ENCODE measurements around the gene TUBA1C. TPM values are rescaled to one million over a fixed set of nuclear protein-coding genes. Genes with fewer than 3 reads are reported as not detected.
"Not testable (repeated sequence)": the region's sequence is repeated elsewhere in the genome, so short reads cannot be mapped to it uniquely, and the experiment has no call there.

Gene TUBA1C
- total RNA-seq, 2 donors from 2014 or later, result 124 to 151 TPM

GRCh38 chr12:49232940-49233841 is 31.7 kb upstream of the TUBA1C start:
- DNase-seq (no peak), ATAC-seq (replicated peaks in 1 of 2) (no peak)
- Mint-ChIP-seq H3K4me1 (ENCODE audit: low read depth) (peaks cover 20% of the 10 kb centered on the region), H3K9me3 (no peaks in the 10 kb centered on the region), H3K4me3 (peak overlapping the region; percentile 30 to 88), H3K36me3 (ENCODE audit: insufficient read depth in 2 of 2) (no peaks in the 10 kb centered on the region), H3K27me3 (ENCODE audit: low read depth) (no peaks in the 10 kb centered on the region), H3K27ac (no peak overlapping the region)

DNA sequence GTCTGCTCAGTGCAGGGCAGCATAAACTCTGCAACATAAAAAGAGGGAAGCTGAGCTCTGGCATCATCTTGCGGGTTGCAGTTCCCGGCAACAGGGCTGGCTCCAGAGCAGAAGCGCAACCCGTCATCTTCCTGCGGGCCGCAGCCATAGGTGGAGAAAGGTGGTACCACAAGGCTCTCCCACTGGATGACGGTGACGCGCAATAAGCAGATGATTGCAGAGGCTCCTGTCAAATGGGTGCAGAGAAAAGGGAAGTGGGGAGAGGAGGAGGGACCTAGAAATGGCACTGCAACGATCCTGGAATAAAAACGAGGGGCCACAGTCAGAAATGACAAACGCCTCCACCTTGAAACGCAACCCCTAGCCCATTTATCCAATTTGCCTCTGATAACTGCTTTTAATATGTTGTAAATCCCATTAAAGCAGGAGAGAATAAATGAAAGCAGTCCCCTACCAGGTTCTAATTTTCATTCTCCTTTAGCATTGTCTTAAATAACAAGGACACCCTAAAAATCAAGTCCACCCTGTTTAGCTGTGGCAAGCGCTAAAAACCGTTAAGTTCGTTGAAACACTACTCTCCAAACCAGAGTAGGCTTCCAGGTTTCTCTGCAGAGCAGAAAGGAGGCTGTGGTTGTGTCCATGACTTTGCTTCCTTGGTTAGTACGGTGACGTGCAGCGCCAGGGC is 30.9 kb upstream of the TUBA1C start:
- no peaks in the 10 kb centered on the region for H3K9me3 Mint-ChIP-seq
- no peak overlapping the region for H3K27ac Mint-ChIP-seq
- ATAC-seq (replicated peaks in 1 of 2) (no peak), DNase-seq (peak in 1 of 2 donors; percentile 15)
- H3K4me1 Mint-ChIP-seq (ENCODE audit: low read depth), result peaks cover 20% of the 10 kb centered on the region
- no peaks in the 10 kb centered on the region for H3K27me3 Mint-ChIP-seq (ENCODE audit: low read depth)
- no peaks in the 10 kb centered on the region for H3K36me3 Mint-ChIP-seq (ENCODE audit: insufficient read depth in 2 of 2)
- H3K4me3 Mint-ChIP-seq, result peak overlapping the region; percentile 88 to 92

DNA sequence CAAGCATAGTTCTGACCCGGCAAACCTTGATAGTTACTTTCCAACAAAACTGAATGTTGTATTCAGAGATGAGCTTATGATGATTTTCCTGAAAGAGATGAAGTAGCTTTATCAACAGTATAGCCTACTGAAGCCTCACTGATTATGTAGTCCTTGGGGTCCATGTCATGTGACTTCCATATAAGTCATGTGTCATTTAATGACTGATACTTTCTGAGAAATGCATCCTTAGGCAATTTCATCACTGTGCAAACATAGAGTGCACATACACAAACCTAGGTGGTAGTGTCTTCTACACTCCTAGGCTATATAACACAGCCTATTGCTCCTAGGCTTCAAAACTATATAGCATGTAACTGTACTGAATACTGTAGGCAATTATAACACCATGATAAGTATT is 28.5 kb upstream of the TUBA1C start:
- DNase-seq, result no peak
- no peaks in the 10 kb centered on the region for H3K9me3 Mint-ChIP-seq
- H3K27ac Mint-ChIP-seq, result peak overlapping the region; percentile 80
- H3K4me3 Mint-ChIP-seq, result peak overlapping the region; percentile 4 to 59
- no peaks in the 10 kb centered on the region for H3K36me3 Mint-ChIP-seq (ENCODE audit: insufficient read depth in 2 of 2)
- peaks cover 20% of the 10 kb centered on the region for H3K4me1 Mint-ChIP-seq (ENCODE audit: low read depth)
- H3K27me3 Mint-ChIP-seq (ENCODE audit: low read depth), result no peaks in the 10 kb centered on the region
- ATAC-seq (replicated peaks in 1 of 2), result peak; percentile 41 to 59

DNA sequence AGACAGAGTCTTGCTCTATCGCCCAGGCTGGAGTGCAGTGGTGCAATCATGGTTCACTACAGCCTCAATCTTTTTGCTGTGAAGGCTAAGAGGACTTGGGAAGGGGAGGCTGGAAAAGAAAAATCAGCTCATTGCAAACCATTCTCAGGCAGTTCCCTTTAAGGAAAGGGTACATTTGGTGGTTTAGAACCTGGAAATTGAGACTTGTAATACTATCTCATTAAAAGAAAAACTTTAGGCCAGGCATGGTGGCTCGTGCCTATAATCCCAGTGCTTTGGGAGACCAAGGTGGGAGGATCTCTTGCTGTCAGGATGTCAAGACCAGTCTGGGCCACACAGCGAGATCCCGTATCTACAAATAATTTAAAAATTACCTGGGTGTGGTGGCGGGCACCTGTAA is 21.3 kb upstream of the TUBA1C start:
- DNase-seq, result no peak
- no peaks in the 10 kb centered on the region for H3K4me1 Mint-ChIP-seq (ENCODE audit: low read depth)
- no peaks in the 10 kb centered on the region for H3K27me3 Mint-ChIP-seq (ENCODE audit: low read depth)
- no peak overlapping the region for H3K4me3 Mint-ChIP-seq
- no peak overlapping the region for H3K27ac Mint-ChIP-seq
- no peak for ATAC-seq (replicated peaks in 1 of 2)
- H3K9me3 Mint-ChIP-seq, result no peaks in the 10 kb centered on the region
- H3K36me3 Mint-ChIP-seq (ENCODE audit: insufficient read depth in 2 of 2), result no peaks in the 10 kb centered on the region

DNA sequence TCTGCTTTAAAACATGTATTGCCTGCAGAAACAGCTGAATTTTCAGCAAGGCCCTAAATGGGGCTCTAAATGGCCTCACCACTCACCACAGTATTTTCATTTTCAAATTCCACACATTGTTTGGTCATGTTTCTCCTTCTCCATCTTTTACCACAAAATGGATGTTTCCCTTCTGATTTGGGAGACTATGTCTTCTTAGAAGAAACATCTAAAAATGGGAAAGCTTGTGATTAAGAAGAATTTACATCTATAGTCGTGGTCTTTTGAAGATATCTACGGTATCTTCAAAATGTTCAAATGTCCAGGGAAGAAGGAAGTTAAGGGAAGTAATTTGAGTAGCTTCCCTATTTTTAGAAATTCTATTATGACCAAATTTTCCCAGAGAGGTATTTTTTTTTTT is 20.7 kb upstream of the TUBA1C start:
- Mint-ChIP-seq H3K9me3 (no peaks in the 10 kb centered on the region), H3K27me3 (ENCODE audit: low read depth) (no peaks in the 10 kb centered on the region), H3K27ac (no peak overlapping the region), H3K36me3 (ENCODE audit: insufficient read depth in 2 of 2) (no peaks in the 10 kb centered on the region), H3K4me1 (ENCODE audit: low read depth) (no peaks in the 10 kb centered on the region), H3K4me3 (no peak overlapping the region)
- DNase-seq (no peak), ATAC-seq (replicated peaks in 1 of 2) (no peak)

- Mint-ChIP-seq H3K27me3 (ENCODE audit: low read depth) (no peaks in the 10 kb centered on the region), H3K4me3 (no peak overlapping the region), H3K9me3 (no peaks in the 10 kb centered on the region), H3K27ac (no peak overlapping the region), H3K4me1 (ENCODE audit: low read depth) (peaks cover 10% of the 10 kb centered on the region), H3K36me3 (ENCODE audit: insufficient read depth in 2 of 2) (no peaks in the 10 kb centered on the region)
- DNase-seq, result no peak
- no peak for ATAC-seq (replicated peaks in 1 of 2)
Measured at GRCh38 chr12:49251357-49251756, 13.5 kb upstream of the TUBA1C start.

DNA sequence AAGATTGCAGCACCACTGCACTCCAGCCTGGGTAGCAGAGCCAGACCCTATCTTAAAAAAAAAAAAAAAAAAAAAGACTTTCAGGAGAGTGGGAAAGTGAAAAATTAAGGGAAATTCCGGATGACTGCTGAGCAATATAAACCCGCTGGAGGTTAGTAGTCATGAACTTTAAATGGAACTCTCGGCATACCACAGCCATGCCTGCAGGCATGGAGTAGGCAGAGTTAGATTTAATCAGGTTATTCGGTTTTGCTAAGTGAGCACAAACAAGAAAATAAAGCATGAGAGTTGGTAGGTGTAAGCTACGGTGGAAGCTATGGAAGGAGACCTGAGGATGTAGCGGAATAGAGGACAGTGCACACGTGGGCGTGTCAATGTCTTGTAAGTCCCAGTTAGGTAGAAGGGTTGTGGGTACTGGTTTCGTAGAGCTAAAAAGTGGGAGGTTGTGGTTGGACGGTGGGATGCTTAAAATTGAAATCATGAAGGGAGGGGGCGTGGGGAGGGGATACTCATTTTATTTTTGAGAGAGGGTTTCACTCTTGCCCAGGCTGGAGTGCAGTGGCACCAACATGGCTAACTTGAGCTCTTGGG is 11.8 kb upstream of the TUBA1C start:
- Mint-ChIP-seq H3K36me3 (ENCODE audit: insufficient read depth in 2 of 2) (no peaks in the 10 kb centered on the region), H3K9me3 (no peaks in the 10 kb centered on the region), H3K27me3 (ENCODE audit: low read depth) (no peaks in the 10 kb centered on the region), H3K27ac (no peak overlapping the region), H3K4me3 (peak overlapping the region in 1 of 2 donors; percentile 59), H3K4me1 (ENCODE audit: low read depth) (peaks cover 10% of the 10 kb centered on the region)
- ATAC-seq (replicated peaks in 1 of 2) (peak; percentile 69 to 90), DNase-seq (no peak)

GRCh38 chr12:49255456-49255855 is 9.4 kb upstream of the TUBA1C start:
- DNase-seq; H3K27ac Mint-ChIP-seq; H3K36me3 Mint-ChIP-seq (ENCODE audit: insufficient read depth in 2 of 2); H3K4me3 Mint-ChIP-seq; H3K9me3 Mint-ChIP-seq; ATAC-seq (replicated peaks in 1 of 2); H3K27me3 Mint-ChIP-seq (ENCODE audit: low read depth): not testable (repeated sequence)
- peaks cover 14% of the 10 kb centered on the region for H3K4me1 Mint-ChIP-seq (ENCODE audit: low read depth)

DNA sequence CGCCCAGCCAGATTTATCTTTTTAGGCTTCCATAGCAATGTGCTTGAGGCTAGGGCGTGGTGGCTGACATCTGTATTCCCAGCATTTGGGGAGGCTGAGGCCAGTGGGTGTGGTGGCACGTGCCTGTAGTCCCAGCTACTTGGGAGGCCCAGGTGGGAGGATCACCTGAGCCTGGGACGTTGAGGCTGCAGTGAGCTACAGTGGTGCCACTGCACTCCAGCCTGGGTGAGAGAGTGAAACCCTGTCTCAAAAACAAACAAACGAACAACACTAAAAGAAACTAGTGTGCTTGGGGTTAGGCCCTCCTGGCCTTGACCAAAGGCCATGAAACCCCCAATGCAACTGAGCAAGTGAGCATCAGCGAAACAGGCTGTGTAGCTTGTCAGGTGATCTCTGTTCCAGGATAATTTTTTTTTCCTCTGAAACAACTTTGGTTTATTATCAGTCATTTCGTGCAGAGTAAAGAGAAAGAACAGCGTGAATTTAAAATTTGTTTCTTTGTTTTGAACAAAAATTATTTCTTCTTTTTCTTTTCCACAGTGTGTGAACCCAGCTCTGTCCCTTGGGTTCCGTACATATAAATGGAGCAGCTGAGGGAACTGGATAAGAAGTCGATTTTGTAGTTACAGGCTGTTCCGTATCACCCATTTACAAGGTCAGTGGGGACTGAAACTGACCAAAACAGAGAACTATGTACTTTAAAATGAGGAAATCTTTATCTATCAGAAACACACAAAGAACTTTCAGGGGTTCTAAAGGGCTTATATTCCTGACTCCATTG is 8.8 kb upstream of the TUBA1C start:
- H3K4me1 Mint-ChIP-seq (ENCODE audit: low read depth), result peaks cover 14% of the 10 kb centered on the region
- H3K4me3 Mint-ChIP-seq, result no peak overlapping the region
- no peaks in the 10 kb centered on the region for H3K36me3 Mint-ChIP-seq (ENCODE audit: insufficient read depth in 2 of 2)
- H3K9me3 Mint-ChIP-seq, result no peaks in the 10 kb centered on the region
- no peaks in the 10 kb centered on the region for H3K27me3 Mint-ChIP-seq (ENCODE audit: low read depth)
- H3K27ac Mint-ChIP-seq, result no peak overlapping the region
- DNase-seq (no peak), ATAC-seq (replicated peaks in 1 of 2) (no peak)

DNA sequence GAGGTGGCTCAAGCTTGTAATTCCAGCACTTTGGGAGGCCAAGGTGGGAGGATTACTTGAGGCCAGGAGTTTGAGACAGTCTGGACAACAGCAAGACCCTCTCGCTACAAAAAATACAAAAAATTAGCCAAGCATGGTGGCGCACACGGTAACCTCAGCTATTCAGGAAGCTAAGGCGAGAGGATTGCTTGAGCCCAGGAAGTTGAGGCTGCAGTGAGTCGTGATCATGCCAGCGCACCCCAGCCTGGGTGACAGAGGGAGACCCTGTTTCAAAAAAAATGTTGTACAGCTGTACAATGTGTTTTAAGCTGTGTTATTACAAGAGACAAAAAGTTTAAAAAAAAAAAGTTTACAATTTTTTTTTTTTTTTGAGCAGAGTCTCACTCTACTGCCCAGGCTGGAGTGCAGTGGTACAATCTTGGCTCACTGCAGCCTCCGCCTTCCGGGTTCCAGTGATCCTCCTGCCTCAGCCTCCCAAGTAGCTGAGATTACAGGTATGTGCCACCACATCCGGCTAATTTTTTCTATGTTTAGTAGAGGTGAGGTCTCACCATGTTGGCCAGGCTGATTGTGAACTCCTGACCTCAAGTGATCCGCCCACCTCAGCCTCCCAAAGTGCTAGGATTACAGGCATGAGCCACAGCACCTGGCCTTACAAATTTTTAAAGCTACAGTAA is 7.2 kb upstream of the TUBA1C start:
- ATAC-seq (replicated peaks in 1 of 2); H3K9me3 Mint-ChIP-seq; H3K27ac Mint-ChIP-seq; DNase-seq; H3K4me3 Mint-ChIP-seq; H3K36me3 Mint-ChIP-seq (ENCODE audit: insufficient read depth in 2 of 2); H3K4me1 Mint-ChIP-seq (ENCODE audit: low read depth); H3K27me3 Mint-ChIP-seq (ENCODE audit: low read depth): not testable (repeated sequence)

GRCh38 chr12:49259452-49259851 is 5.4 kb upstream of the TUBA1C start:
- no peak overlapping the region for H3K27ac Mint-ChIP-seq
- peaks cover 17% of the 10 kb centered on the region for H3K4me1 Mint-ChIP-seq (ENCODE audit: low read depth)
- no peaks in the 10 kb centered on the region for H3K27me3 Mint-ChIP-seq (ENCODE audit: low read depth)
- no peaks in the 10 kb centered on the region for H3K9me3 Mint-ChIP-seq
- H3K4me3 Mint-ChIP-seq, result peak overlapping the region in 1 of 2 donors; percentile 70
- DNase-seq (no peak), ATAC-seq (replicated peaks in 1 of 2) (peak in 1 of 2 donors; percentile 32)
- H3K36me3 Mint-ChIP-seq (ENCODE audit: insufficient read depth in 2 of 2), result peaks cover 2 to 4% of the 10 kb centered on the region in 2 donors

DNA sequence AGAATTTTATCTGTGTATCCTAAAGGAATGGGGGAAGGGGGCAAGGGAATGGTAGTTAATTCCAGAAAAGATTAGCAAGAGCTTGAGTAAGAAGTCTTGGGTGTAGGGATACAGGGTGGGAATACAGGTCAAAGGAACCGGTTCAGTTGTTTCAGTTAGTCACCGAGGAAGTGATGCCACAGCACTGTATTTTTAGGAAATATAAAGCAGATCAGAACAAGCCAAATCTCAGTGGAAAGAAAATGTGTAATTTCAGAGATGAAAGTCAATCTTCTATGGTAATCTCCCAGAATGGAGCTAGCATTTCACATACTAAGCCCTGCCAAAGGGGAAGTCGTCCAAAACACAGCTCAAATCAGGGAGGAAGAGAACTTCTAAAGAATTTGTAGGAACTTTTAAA is 4.7 kb upstream of the TUBA1C start:
- H3K27me3 Mint-ChIP-seq (ENCODE audit: low read depth), result no peaks in the 10 kb centered on the region
- DNase-seq, result no peak
- no peak for ATAC-seq (replicated peaks in 1 of 2)
- no peak overlapping the region for H3K4me3 Mint-ChIP-seq
- no peaks in the 10 kb centered on the region for H3K9me3 Mint-ChIP-seq
- H3K36me3 Mint-ChIP-seq (ENCODE audit: insufficient read depth in 2 of 2), result peaks cover 2 to 4% of the 10 kb centered on the region in 2 donors
- no peak overlapping the region for H3K27ac Mint-ChIP-seq
- peaks cover 17% of the 10 kb centered on the region for H3K4me1 Mint-ChIP-seq (ENCODE audit: low read depth)

All from activated T-cell treated with anti-CD3 and anti-CD28 coated beads, Interleukin-2, amount 50 U/mL, for 72 hours (primary cell).